ENCODE results near the gene CBX4. TPM values are rescaled to one million over a fixed set of nuclear protein-coding genes. Genes with fewer than 3 reads are reported as not detected.

CBX4 gene
- total RNA-seq, 1 experiment from 2014 or later = 6.2 TPM

- peak overlapping the region; percentile 47 to 76 for H3K4me3 Mint-ChIP-seq
- no peak overlapping the region for H4K8ac ChIP-seq (replicated peaks; ENCODE audit: insufficient read length, low read depth, low read length)
- H3K79me2 ChIP-seq (ENCODE audit: insufficient read depth, low read length) = no peaks in the 10 kb centered on the region
- peaks cover 14 to 18% of the 10 kb centered on the region in 2 experiments for H3K4me1 Mint-ChIP-seq
- no peak overlapping the region for H4K91ac ChIP-seq (ENCODE audit: insufficient read length, low read depth, low read length)
- no peak overlapping the region for H3K56ac ChIP-seq (ENCODE audit: insufficient read length, low read depth, low read length)
- no peak overlapping the region for H3T11ph ChIP-seq (ENCODE audit: low read length)
- H3K14ac ChIP-seq (ENCODE audit: insufficient read depth, low read length) = no peak overlapping the region
- H2AFZ ChIP-seq (ENCODE audit: low read length) = no peak overlapping the region
- no peak overlapping the region for H3K18ac ChIP-seq (ENCODE audit: insufficient read length, low read depth, low read length)
- H2BK20ac ChIP-seq (ENCODE audit: low read depth, low read length, poor library complexity, severe bottlenecking) = no peak overlapping the region
- no peaks in the 10 kb centered on the region for H3K4me1 ChIP-seq (ENCODE audit: insufficient read depth, low read length)
- H2BK15ac ChIP-seq (ENCODE audit: low read depth, low read length) = no peak overlapping the region
- peaks cover 20% of the 10 kb centered on the region for H3K23me2 ChIP-seq (ENCODE audit: insufficient read length, low read depth, low read length, poor library complexity, severe bottlenecking)
- H3K27ac ChIP-seq (ENCODE audit: insufficient read length, low read depth, low read length) = no peak overlapping the region
- no peak for TF ChIP-seq CTCF (conservative IDR thresholded peaks at IDR 0.05)
- H2BK12ac ChIP-seq (ENCODE audit: insufficient read length, low read depth, low read length) = no peak overlapping the region
- H3K27ac Mint-ChIP-seq = no peak overlapping the region
- no peak overlapping the region for H2BK5ac ChIP-seq (ENCODE audit: insufficient read length, low read length)
- no peak overlapping the region for H3K4ac ChIP-seq (ENCODE audit: low read depth, low read length)
- no peaks in the 10 kb centered on the region; a peak in 1 of 7 replicates for H3K36me3 Mint-ChIP-seq (ENCODE audit: insufficient read depth in 1 of 3, low read depth in 3 of 3)
- H2BK120ac ChIP-seq (ENCODE audit: low read depth, low read length, poor library complexity, severe bottlenecking) = no peak overlapping the region
- no peaks in the 10 kb centered on the region for H4K20me1 ChIP-seq (ENCODE audit: control insufficient read depth, insufficient read depth, insufficient read length)
- no CpG with 5 or more reads among the region's 39 CpGs for WGBS (ENCODE audit: extremely low coverage, insufficient read length, low lambda C conversion rate)
- H3K9me3 Mint-ChIP-seq = peaks cover 2 to 5% of the 10 kb centered on the region in 2 experiments; a peak in 1 of 5 replicates
- H4K5ac ChIP-seq (ENCODE audit: insufficient read length, low read depth, low read length) = no peak overlapping the region
- peak overlapping the region; percentile 68 for H3K4me2 ChIP-seq (ENCODE audit: insufficient read depth, insufficient read length, low read length)
- H3K27me3 Mint-ChIP-seq (ENCODE audit: low read depth) = peaks cover 88% of the 10 kb centered on the region
- no peak overlapping the region for H3K23ac ChIP-seq (ENCODE audit: insufficient read length, low read depth, low read length)
- DNase-seq = no peak
- no peaks in the 10 kb centered on the region for H3K79me1 ChIP-seq (ENCODE audit: insufficient read depth, low read depth, low read length, poor library complexity, severe bottlenecking)
- peaks cover 58% of the 10 kb centered on the region for H3K27me3 ChIP-seq (ENCODE audit: insufficient read depth, low read length)
- no peak overlapping the region for H3K9ac ChIP-seq (ENCODE audit: extremely low read depth, insufficient read length, low read length)
- H2AK5ac ChIP-seq (ENCODE audit: insufficient read length, low read length) = no peak overlapping the region
- no peaks in the 10 kb centered on the region for H3K9me3 ChIP-seq (ENCODE audit: control insufficient read depth, low read depth, low read length)
Measured at GRCh38 chr17:79843474-79843815, 4.2 kb upstream of the CBX4 start.

All from H9 (cell line).